Endothelial cell of umbilical vein (primary cell): ENCODE data around the gene OPCML. TPM values are rescaled to one million over a fixed set of nuclear protein-coding genes. Genes with fewer than 3 reads are reported as not detected.

ENCODE experiments used
- BruUV-seq: library from RNA; stranded (reverse); fragments of 400-500 nt; replicated peaks from 2 replicates; lab custom pipeline; 2021; lab: Mats Ljungman, UMichigan
- CTCF ChIA-PET: fragments of 300-600, 350-600 bp; sonication (Branson Sonifier 250); formaldehyde crosslinking; loops from one replicate; lab custom pipeline; 2021; ENCODE audit warnings: antibody characterized with exemption, inconsistent platforms; lab: Charles Lee
- POLR2A ChIA-PET: fragments of 300-600, 350-600 bp; sonication (Branson Sonifier 250); formaldehyde crosslinking; loops from one replicate; lab custom pipeline; 2021; ENCODE audit warnings: antibody characterized with exemption, inconsistent platforms; lab: Charles Lee
- DNase-seq: peaks from one replicate; pipeline ENCODE4 v3.0.0-alpha.2; 2011; ENCODE audit warnings: low read depth, low spot score
- FAIRE-seq: peaks from 2 replicates; lab custom pipeline; 2011; peaks lifted over from hg19 to GRCh38; lab: Jason Lieb, UNC
- H2AFZ ChIP-seq: 2 replicates; pipeline ENCODE4 v1.6.0; 2012; ENCODE audit warnings: low read depth, low read length, control low read depth, inconsistent platforms
- H3K27ac ChIP-seq: 2 replicates; pipeline ENCODE4 v1.5.1; 2011; ENCODE audit warnings: low read depth, mild to moderate bottlenecking, control low read depth, low read length, moderate library complexity; ENCODE audit not compliant: insufficient read depth
- H3K27me3 ChIP-seq, 2 experiments: 2 replicates each; pipeline versions ENCODE4 v1.6.0 to v1.6.1; 2011; ENCODE audit warnings: low read length in 2 of 2, mixed read lengths in 1 of 2; ENCODE audit not compliant: control insufficient read depth in 2 of 2, insufficient read depth in 2 of 2
- H3K36me3 ChIP-seq, 2 experiments: 2 replicates in 1 of 2; 3 replicates in 1 of 2; pipeline ENCODE4 v1.5.1; 2011; ENCODE audit warnings: low read length in 2 of 2, mild to moderate bottlenecking in 1 of 2, moderate library complexity in 1 of 2; ENCODE audit not compliant: control insufficient read depth in 2 of 2, insufficient read depth in 2 of 2; ENCODE audit errors: extremely low read depth in 1 of 2
- H3K4me1 ChIP-seq: 3 replicates; pipeline ENCODE4 v1.5.1; 2011; ENCODE audit warnings: mild to moderate bottlenecking, low read length; ENCODE audit not compliant: control insufficient read depth, insufficient read depth; ENCODE audit errors: extremely low read depth
- H3K4me2 ChIP-seq: 2 replicates; pipeline ENCODE4 v1.6.1; 2011; ENCODE audit warnings: low read length, control low read depth, mixed read lengths; ENCODE audit not compliant: insufficient read depth
- H3K4me3 ChIP-seq, 3 experiments: fragments of 200-600 bp in 1 of 3; sonication (generic), shearing (Covaris generic) in 1 of 3; replicated peaks in 1 of 3; 2 replicates each; pipeline ENCODE4 v1.5.1; 2011 to 2016; ENCODE audit warnings: control low read depth in 3 of 3, low read length in 3 of 3, mild to moderate bottlenecking in 2 of 3, inconsistent platforms in 1 of 3, low read depth in 1 of 3, moderate library complexity in 1 of 3; ENCODE audit not compliant: insufficient read depth in 1 of 3
- H3K79me2 ChIP-seq: 2 replicates; pipeline ENCODE4 v1.6.0; 2012; ENCODE audit warnings: low read length, inconsistent platforms; ENCODE audit not compliant: control insufficient read depth, insufficient read depth
- H3K9ac ChIP-seq: replicated peaks from 2 replicates; pipeline ENCODE3; 2011; ENCODE audit warnings: low read length, control low read depth; ENCODE audit not compliant: insufficient read depth; ENCODE audit errors: extremely low read depth
- H3K9me1 ChIP-seq: replicated peaks from 3 replicates; pipeline ENCODE4 v1.6.0; 2011; ENCODE audit warnings: mild to moderate bottlenecking, low read length; ENCODE audit not compliant: control insufficient read depth, insufficient read depth; ENCODE audit errors: extremely low read depth
- H3K9me3 ChIP-seq: replicated peaks from 2 replicates; pipeline ENCODE4 v1.5.1; 2012; ENCODE audit warnings: low read length, inconsistent platforms; ENCODE audit not compliant: control insufficient read depth, insufficient read depth
- H4K20me1 ChIP-seq: replicated peaks from 2 replicates; pipeline ENCODE3; 2011; ENCODE audit warnings: mild to moderate bottlenecking, low read length; ENCODE audit not compliant: control insufficient read depth, insufficient read depth; ENCODE audit errors: extremely low read depth
- EZH2 ChIP-seq: IDR thresholded peaks from 2 replicates; pipeline ENCODE4 v1.6.1; 2012; ENCODE audit warnings: borderline replicate concordance, low read depth, mild to moderate bottlenecking, moderate library complexity, low read length, inconsistent platforms; ENCODE audit not compliant: severe bottlenecking
- FOS ChIP-seq: IDR thresholded peaks from 2 replicates; pipeline ENCODE4 v1.6.1; 2011; ENCODE audit warnings: mild to moderate bottlenecking, low read length, moderate library complexity, borderline replicate concordance; ENCODE audit not compliant: insufficient read depth
- GATA2 ChIP-seq: IDR thresholded peaks from 2 replicates; pipeline ENCODE4 v1.7.0; 2011; ENCODE audit warnings: low read depth, mild to moderate bottlenecking, moderate library complexity, mixed read lengths, low read length; ENCODE audit not compliant: insufficient read length, insufficient read depth
- JUN ChIP-seq: IDR thresholded peaks from 2 replicates; pipeline ENCODE4 v1.6.1; 2011; ENCODE audit warnings: borderline replicate concordance, low read depth; ENCODE audit not compliant: insufficient read length, insufficient read depth
- MYC ChIP-seq: IDR thresholded peaks from one replicate; pipeline ENCODE4 v1.6.1; 2011; ENCODE audit warnings: mild to moderate bottlenecking, low read depth, low read length
- POLR2A ChIP-seq: IDR thresholded peaks from 2 replicates; pipeline ENCODE4 v1.6.1; 2012; ENCODE audit warnings: low read depth, mild to moderate bottlenecking, control low read depth, low read length
- POLR2AphosphoS5 ChIP-seq: IDR thresholded peaks from 2 replicates; pipeline ENCODE4 v1.6.1; 2012; ENCODE audit warnings: low read depth, mild to moderate bottlenecking, control low read depth, low read length, moderate library complexity; ENCODE audit not compliant: insufficient read depth
- dilution Hi-C: fragments of 300-500 bp; cut with MboI; formaldehyde crosslinking; loops from one replicate; pipeline ENCODE4 v1.15.0; 2019; ENCODE audit warnings: low sequenced_read_pairs; ENCODE audit not compliant: extremely low pct_ligation_motif_present
- intact Hi-C: fragments of 100-400 bp; cut with micrococcal nuclease; formaldehyde crosslinking; loops from one replicate; pipeline ENCODE4 v1.10.0; 2022
- polyA plus RNA-seq, 4 experiments: library from polyadenylated mRNA; depleted of rRNA in 3 of 4; stranded (reverse) in 3 of 4; unstranded in 1 of 4; fragments of >200 nt; gene quantifications; 2 replicates each; pipeline versions ENCODE4 v1.2.1 to v1.2.3, GENCODE V29; 2011 to 2012; ENCODE audit warnings: missing spikeins in 1 of 4
- total RNA-seq: library from RNA; stranded (reverse); gene quantifications from 2 replicates; pipeline ENCODE4 v1.2.3, GENCODE V29; 2021
- TF ChIP-seq, protein P1 (sequence below): IDR thresholded peaks from 2 replicates; pipeline ENCODE4 v1.6.1; 2011; ENCODE audit not compliant: insufficient read depth, insufficient read length
- TF ChIP-seq, protein P2 (sequence below), 2 donors: IDR thresholded peaks; 1 replicate in 1 of 2; 2 replicates in 1 of 2; pipeline ENCODE4 v1.5.1; 2011; ENCODE audit warnings: low read length in 2 of 2, mild to moderate bottlenecking in 2 of 2, moderate library complexity in 2 of 2, control low read depth in 1 of 2, inconsistent platforms in 1 of 2, low read depth in 1 of 2; ENCODE audit not compliant: insufficient read depth in 1 of 2; ENCODE audit errors: extremely low read depth in 1 of 2

OPCML gene
- total and polyA plus RNA-seq, 2 donors (not counting 3 experiments of a cell fraction or from before 2014, with no cell fraction given): not detected

GRCh38 chr11:133075351-133075750 lies 456.9 kb downstream of the OPCML start:
- Histone ChIP-seq H3K9me1 (no peaks in the 10 kb centered on the region), H3K79me2 (no peaks in the 10 kb centered on the region), H3K36me3 (no peaks in the 10 kb centered on the region), H4K20me1 (no peaks in the 10 kb centered on the region), H2AFZ (no peak overlapping the region), H3K4me3 (no peak overlapping the region), H3K27ac (no peak overlapping the region), H3K4me1 (no peaks in the 10 kb centered on the region), H3K9me3 (no peaks in the 10 kb centered on the region), H3K4me2 (no peak overlapping the region), H3K27me3 (no peaks in the 10 kb centered on the region), H3K9ac (no peak overlapping the region)
- ChIA-PET CTCF (no interaction called here), POLR2A (no interaction called here)
- dilution Hi-C loops (no loop called here), intact Hi-C loops (no loop called here)
- BruUV-seq: no TSS peak
- TF ChIP-seq GATA2 (no peak), POLR2A (no peak), FOS (no peak)
- TF ChIP-seq, protein P1, sequence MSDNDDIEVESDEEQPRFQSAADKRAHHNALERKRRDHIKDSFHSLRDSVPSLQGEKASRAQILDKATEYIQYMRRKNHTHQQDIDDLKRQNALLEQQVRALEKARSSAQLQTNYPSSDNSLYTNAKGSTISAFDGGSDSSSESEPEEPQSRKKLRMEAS: no peak
- no peak for DNase-seq
- no peak for FAIRE-seq

- Histone ChIP-seq H3K9ac (no peak overlapping the region), H2AFZ (no peak overlapping the region), H4K20me1 (no peaks in the 10 kb centered on the region), H3K4me2 (no peak overlapping the region), H3K27ac (no peak overlapping the region), H3K36me3 (no peaks in the 10 kb centered on the region), H3K27me3 (no peaks in the 10 kb centered on the region), H3K4me1 (no peaks in the 10 kb centered on the region), H3K9me1 (no peaks in the 10 kb centered on the region), H3K4me3 (no peak overlapping the region), H3K9me3 (no peaks in the 10 kb centered on the region), H3K79me2 (no peaks in the 10 kb centered on the region)
- CTCF ChIA-PET: no interaction called here
- no peak for TF ChIP-seq EZH2
- TF ChIP-seq MYC: no peak
- no peak for TF ChIP-seq POLR2A
- no peak for TF ChIP-seq GATA2
- TF ChIP-seq POLR2AphosphoS5: no peak
- TF ChIP-seq, protein P1: no peak
- no peak for TF ChIP-seq JUN
- TF ChIP-seq, protein P2, sequence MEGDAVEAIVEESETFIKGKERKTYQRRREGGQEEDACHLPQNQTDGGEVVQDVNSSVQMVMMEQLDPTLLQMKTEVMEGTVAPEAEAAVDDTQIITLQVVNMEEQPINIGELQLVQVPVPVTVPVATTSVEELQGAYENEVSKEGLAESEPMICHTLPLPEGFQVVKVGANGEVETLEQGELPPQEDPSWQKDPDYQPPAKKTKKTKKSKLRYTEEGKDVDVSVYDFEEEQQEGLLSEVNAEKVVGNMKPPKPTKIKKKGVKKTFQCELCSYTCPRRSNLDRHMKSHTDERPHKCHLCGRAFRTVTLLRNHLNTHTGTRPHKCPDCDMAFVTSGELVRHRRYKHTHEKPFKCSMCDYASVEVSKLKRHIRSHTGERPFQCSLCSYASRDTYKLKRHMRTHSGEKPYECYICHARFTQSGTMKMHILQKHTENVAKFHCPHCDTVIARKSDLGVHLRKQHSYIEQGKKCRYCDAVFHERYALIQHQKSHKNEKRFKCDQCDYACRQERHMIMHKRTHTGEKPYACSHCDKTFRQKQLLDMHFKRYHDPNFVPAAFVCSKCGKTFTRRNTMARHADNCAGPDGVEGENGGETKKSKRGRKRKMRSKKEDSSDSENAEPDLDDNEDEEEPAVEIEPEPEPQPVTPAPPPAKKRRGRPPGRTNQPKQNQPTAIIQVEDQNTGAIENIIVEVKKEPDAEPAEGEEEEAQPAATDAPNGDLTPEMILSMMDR (IDR thresholded peaks at IDR 0.05; ENCODE audit: extremely low read depth in 1 of 2, insufficient read depth in 1 of 2, low read depth in 1 of 2, low read length in 2 of 2): no peak
- no peak for TF ChIP-seq FOS
- POLR2A ChIA-PET: no interaction called here
- BruUV-seq: no TSS peak
- no peak for DNase-seq
- intact Hi-C loops: no loop called here
- FAIRE-seq: no peak
- dilution Hi-C loops: no loop called here
Measured at GRCh38 chr11:133072858-133073582, 459.3 kb downstream of the OPCML start.
